Endothelial cell of umbilical vein (primary cell): ENCODE measurements around the gene ANXA5. TPM values are rescaled to one million over a fixed set of nuclear protein-coding genes. Genes with fewer than 3 reads are reported as not detected.

Experiments used
- BruUV-seq: library from RNA; stranded (reverse); fragments of 400-500 nt; replicated peaks from 2 replicates; lab custom pipeline; 2021; lab: Mats Ljungman, UMichigan
- CTCF ChIA-PET: fragments of 300-600, 350-600 bp; sonication (Branson Sonifier 250); formaldehyde crosslinking; loops from one replicate; lab custom pipeline; 2021; ENCODE audit warnings: antibody characterized with exemption, inconsistent platforms; lab: Charles Lee
- POLR2A ChIA-PET: fragments of 300-600, 350-600 bp; sonication (Branson Sonifier 250); formaldehyde crosslinking; loops from one replicate; lab custom pipeline; 2021; ENCODE audit warnings: antibody characterized with exemption, inconsistent platforms; lab: Charles Lee
- DNase-seq: peaks from one replicate; pipeline ENCODE4 v3.0.0-alpha.2; 2011; ENCODE audit warnings: low read depth, low spot score
- FAIRE-seq: peaks from 2 replicates; lab custom pipeline; 2011; peaks lifted over from hg19 to GRCh38; lab: Jason Lieb, UNC
- H2AFZ ChIP-seq: 2 replicates; pipeline ENCODE4 v1.6.0; 2012; ENCODE audit warnings: low read depth, low read length, control low read depth, inconsistent platforms
- H3K27ac ChIP-seq: 2 replicates; pipeline ENCODE4 v1.5.1; 2011; ENCODE audit warnings: low read depth, mild to moderate bottlenecking, control low read depth, low read length, moderate library complexity; ENCODE audit not compliant: insufficient read depth
- H3K27me3 ChIP-seq, 2 experiments: 2 replicates each; pipeline versions ENCODE4 v1.6.0 to v1.6.1; 2011; ENCODE audit warnings: low read length in 2 of 2, mixed read lengths in 1 of 2; ENCODE audit not compliant: control insufficient read depth in 2 of 2, insufficient read depth in 2 of 2
- H3K36me3 ChIP-seq, 2 experiments: 2 replicates in 1 of 2; 3 replicates in 1 of 2; pipeline ENCODE4 v1.5.1; 2011; ENCODE audit warnings: low read length in 2 of 2, mild to moderate bottlenecking in 1 of 2, moderate library complexity in 1 of 2; ENCODE audit not compliant: control insufficient read depth in 2 of 2, insufficient read depth in 2 of 2; ENCODE audit errors: extremely low read depth in 1 of 2
- H3K4me1 ChIP-seq: 3 replicates; pipeline ENCODE4 v1.5.1; 2011; ENCODE audit warnings: mild to moderate bottlenecking, low read length; ENCODE audit not compliant: control insufficient read depth, insufficient read depth; ENCODE audit errors: extremely low read depth
- H3K4me2 ChIP-seq: 2 replicates; pipeline ENCODE4 v1.6.1; 2011; ENCODE audit warnings: low read length, control low read depth, mixed read lengths; ENCODE audit not compliant: insufficient read depth
- H3K4me3 ChIP-seq, 3 experiments: fragments of 200-600 bp in 1 of 3; sonication (generic), shearing (Covaris generic) in 1 of 3; replicated peaks in 1 of 3; 2 replicates each; pipeline ENCODE4 v1.5.1; 2011 to 2016; ENCODE audit warnings: control low read depth in 3 of 3, low read length in 3 of 3, mild to moderate bottlenecking in 2 of 3, inconsistent platforms in 1 of 3, low read depth in 1 of 3, moderate library complexity in 1 of 3; ENCODE audit not compliant: insufficient read depth in 1 of 3
- H3K79me2 ChIP-seq: 2 replicates; pipeline ENCODE4 v1.6.0; 2012; ENCODE audit warnings: low read length, inconsistent platforms; ENCODE audit not compliant: control insufficient read depth, insufficient read depth
- H3K9ac ChIP-seq: replicated peaks from 2 replicates; pipeline ENCODE3; 2011; ENCODE audit warnings: low read length, control low read depth; ENCODE audit not compliant: insufficient read depth; ENCODE audit errors: extremely low read depth
- H3K9me1 ChIP-seq: replicated peaks from 3 replicates; pipeline ENCODE4 v1.6.0; 2011; ENCODE audit warnings: mild to moderate bottlenecking, low read length; ENCODE audit not compliant: control insufficient read depth, insufficient read depth; ENCODE audit errors: extremely low read depth
- H3K9me3 ChIP-seq: replicated peaks from 2 replicates; pipeline ENCODE4 v1.5.1; 2012; ENCODE audit warnings: low read length, inconsistent platforms; ENCODE audit not compliant: control insufficient read depth, insufficient read depth
- H4K20me1 ChIP-seq: replicated peaks from 2 replicates; pipeline ENCODE3; 2011; ENCODE audit warnings: mild to moderate bottlenecking, low read length; ENCODE audit not compliant: control insufficient read depth, insufficient read depth; ENCODE audit errors: extremely low read depth
- EZH2 ChIP-seq: IDR thresholded peaks from 2 replicates; pipeline ENCODE4 v1.6.1; 2012; ENCODE audit warnings: borderline replicate concordance, low read depth, mild to moderate bottlenecking, moderate library complexity, low read length, inconsistent platforms; ENCODE audit not compliant: severe bottlenecking
- FOS ChIP-seq: IDR thresholded peaks from 2 replicates; pipeline ENCODE4 v1.6.1; 2011; ENCODE audit warnings: mild to moderate bottlenecking, low read length, moderate library complexity, borderline replicate concordance; ENCODE audit not compliant: insufficient read depth
- JUN ChIP-seq: IDR thresholded peaks from 2 replicates; pipeline ENCODE4 v1.6.1; 2011; ENCODE audit warnings: borderline replicate concordance, low read depth; ENCODE audit not compliant: insufficient read length, insufficient read depth
- MYC ChIP-seq: IDR thresholded peaks from one replicate; pipeline ENCODE4 v1.6.1; 2011; ENCODE audit warnings: mild to moderate bottlenecking, low read depth, low read length
- POLR2A ChIP-seq: IDR thresholded peaks from 2 replicates; pipeline ENCODE4 v1.6.1; 2012; ENCODE audit warnings: low read depth, mild to moderate bottlenecking, control low read depth, low read length
- POLR2AphosphoS5 ChIP-seq: IDR thresholded peaks from 2 replicates; pipeline ENCODE4 v1.6.1; 2012; ENCODE audit warnings: low read depth, mild to moderate bottlenecking, control low read depth, low read length, moderate library complexity; ENCODE audit not compliant: insufficient read depth
- dilution Hi-C: fragments of 300-500 bp; cut with MboI; formaldehyde crosslinking; loops from one replicate; pipeline ENCODE4 v1.15.0; 2019; ENCODE audit warnings: low sequenced_read_pairs; ENCODE audit not compliant: extremely low pct_ligation_motif_present
- intact Hi-C: fragments of 100-400 bp; cut with micrococcal nuclease; formaldehyde crosslinking; loops from one replicate; pipeline ENCODE4 v1.10.0; 2022
- polyA plus RNA-seq, 4 experiments: library from polyadenylated mRNA; depleted of rRNA in 3 of 4; stranded (reverse) in 3 of 4; unstranded in 1 of 4; fragments of >200 nt; gene quantifications; 2 replicates each; pipeline versions ENCODE4 v1.2.1 to v1.2.3, GENCODE V29; 2011 to 2012; ENCODE audit warnings: missing spikeins in 1 of 4
- total RNA-seq: library from RNA; stranded (reverse); gene quantifications from 2 replicates; pipeline ENCODE4 v1.2.3, GENCODE V29; 2021
- TF ChIP-seq, protein P1 (sequence below): IDR thresholded peaks from 2 replicates; pipeline ENCODE4 v1.6.1; 2011; ENCODE audit not compliant: insufficient read depth, insufficient read length
- TF ChIP-seq, protein P2 (sequence below), 2 donors: IDR thresholded peaks; 1 replicate in 1 of 2; 2 replicates in 1 of 2; pipeline ENCODE4 v1.5.1; 2011; ENCODE audit warnings: low read length in 2 of 2, mild to moderate bottlenecking in 2 of 2, moderate library complexity in 2 of 2, control low read depth in 1 of 2, inconsistent platforms in 1 of 2, low read depth in 1 of 2; ENCODE audit not compliant: insufficient read depth in 1 of 2; ENCODE audit errors: extremely low read depth in 1 of 2

ANXA5 gene
- total and polyA plus RNA-seq, 2 donors (not counting 3 experiments of a cell fraction or from before 2014, with no cell fraction given), result 450 to 528 TPM

DNA sequence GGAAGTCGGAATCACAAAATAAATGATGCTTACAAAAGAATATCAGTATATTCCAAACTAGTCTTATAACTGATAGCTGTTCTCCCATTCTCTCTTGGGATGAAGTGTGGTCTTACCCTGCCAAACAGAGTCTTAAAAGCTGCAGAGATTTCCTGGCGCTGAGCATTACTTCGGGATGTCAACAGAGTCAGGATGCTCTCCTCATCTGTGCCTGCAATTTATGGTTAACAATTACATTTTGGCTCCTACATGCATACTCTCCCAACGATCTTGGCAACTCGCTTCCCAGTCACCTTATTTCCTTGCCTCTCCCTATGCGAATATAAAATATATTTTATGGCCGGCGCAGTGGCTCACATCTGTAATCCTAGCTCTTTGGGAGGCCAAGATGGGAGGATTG lies 12.2 kb downstream of the ANXA5 start:
- Histone ChIP-seq H3K36me3 (peaks cover 25 to 27% of the 10 kb centered on the region in 2 experiments), H4K20me1 (no peaks in the 10 kb centered on the region)
- dilution Hi-C loops, result no loop called here

More for the DNA sequence above, 12.2 kb downstream of the ANXA5 start:
- H3K27me3 ChIP-seq, result no peaks in the 10 kb centered on the region
- TF ChIP-seq POLR2AphosphoS5, result no peak
- no peak for TF ChIP-seq POLR2A
- TF ChIP-seq, protein P1, sequence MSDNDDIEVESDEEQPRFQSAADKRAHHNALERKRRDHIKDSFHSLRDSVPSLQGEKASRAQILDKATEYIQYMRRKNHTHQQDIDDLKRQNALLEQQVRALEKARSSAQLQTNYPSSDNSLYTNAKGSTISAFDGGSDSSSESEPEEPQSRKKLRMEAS, result no peak
- TF ChIP-seq, protein P2, sequence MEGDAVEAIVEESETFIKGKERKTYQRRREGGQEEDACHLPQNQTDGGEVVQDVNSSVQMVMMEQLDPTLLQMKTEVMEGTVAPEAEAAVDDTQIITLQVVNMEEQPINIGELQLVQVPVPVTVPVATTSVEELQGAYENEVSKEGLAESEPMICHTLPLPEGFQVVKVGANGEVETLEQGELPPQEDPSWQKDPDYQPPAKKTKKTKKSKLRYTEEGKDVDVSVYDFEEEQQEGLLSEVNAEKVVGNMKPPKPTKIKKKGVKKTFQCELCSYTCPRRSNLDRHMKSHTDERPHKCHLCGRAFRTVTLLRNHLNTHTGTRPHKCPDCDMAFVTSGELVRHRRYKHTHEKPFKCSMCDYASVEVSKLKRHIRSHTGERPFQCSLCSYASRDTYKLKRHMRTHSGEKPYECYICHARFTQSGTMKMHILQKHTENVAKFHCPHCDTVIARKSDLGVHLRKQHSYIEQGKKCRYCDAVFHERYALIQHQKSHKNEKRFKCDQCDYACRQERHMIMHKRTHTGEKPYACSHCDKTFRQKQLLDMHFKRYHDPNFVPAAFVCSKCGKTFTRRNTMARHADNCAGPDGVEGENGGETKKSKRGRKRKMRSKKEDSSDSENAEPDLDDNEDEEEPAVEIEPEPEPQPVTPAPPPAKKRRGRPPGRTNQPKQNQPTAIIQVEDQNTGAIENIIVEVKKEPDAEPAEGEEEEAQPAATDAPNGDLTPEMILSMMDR (IDR thresholded peaks at IDR 0.05; ENCODE audit: extremely low read depth in 1 of 2, insufficient read depth in 1 of 2, low read depth in 1 of 2, low read length in 2 of 2), result no peak
- TF ChIP-seq JUN, result no peak
- TF ChIP-seq MYC, result no peak
- TF ChIP-seq FOS, result no peak
- no peak for TF ChIP-seq EZH2
- no peak overlapping the region for H3K9ac ChIP-seq
- intact Hi-C loops, result no loop called here
- H3K9me3 ChIP-seq, result no peaks in the 10 kb centered on the region
- peaks cover 26% of the 10 kb centered on the region for H3K4me1 ChIP-seq
- no peak for DNase-seq
- no peak for FAIRE-seq
- H3K9me1 ChIP-seq, result no peaks in the 10 kb centered on the region
- H3K4me2 ChIP-seq, result no peak overlapping the region
- peaks cover 80% of the 10 kb centered on the region for H3K79me2 ChIP-seq
- BruUV-seq, result no TSS peak
- H2AFZ ChIP-seq, result no peak overlapping the region
- CTCF ChIA-PET, result interaction anchor here (1.2 kb wide), 1 partner anchor 12 kb away, joined by 7 read pairs; no protein-coding TSS in a partner anchor
- H3K27ac ChIP-seq, result no peak overlapping the region
- POLR2A ChIA-PET, result interaction anchor here (0.8 kb wide), 1 partner anchor 11 kb away, joined by 8 read pairs; no protein-coding TSS in a partner anchor
- H3K4me3 ChIP-seq, result no peak overlapping the region
